Progenitor cell of endocrine pancreas (in vitro differentiated cells): ENCODE results near the gene RNF208. TPM values are rescaled to one million over a fixed set of nuclear protein-coding genes. Genes with fewer than 3 reads are reported as not detected.

Source experiments
- DNase-seq: peaks from one replicate; pipeline ENCODE4 v3.0.0; 2021; ENCODE audit warnings: low spot score; ENCODE audit not compliant: unreplicated experiment
- H3K27ac Mint-ChIP-seq: 2 replicates; pipeline ENCODE4 v1.8.0; 2021; ENCODE audit warnings: mild to moderate bottlenecking, moderate library complexity, mixed read lengths
- H3K27me3 Mint-ChIP-seq: 2 replicates; pipeline ENCODE4 v1.8.0; 2021; ENCODE audit warnings: mixed read lengths
- H3K36me3 Mint-ChIP-seq: 2 replicates; pipeline ENCODE4 v1.8.0; 2022; ENCODE audit warnings: mixed read lengths; ENCODE audit not compliant: insufficient read depth
- H3K4me1 Mint-ChIP-seq: 2 replicates; pipeline ENCODE4 v1.8.0; 2021; ENCODE audit warnings: low read depth, mixed read lengths
- H3K4me3 Mint-ChIP-seq: 2 replicates; pipeline ENCODE4 v1.8.0; 2021; ENCODE audit warnings: low read depth, mild to moderate bottlenecking, moderate library complexity, mixed read lengths
- H3K9me3 Mint-ChIP-seq: 2 replicates; pipeline ENCODE4 v1.8.0; 2021; ENCODE audit warnings: low read depth, mixed read lengths
- CTCF ChIP-seq: fragments of 200-600 bp; sonication (generic); IDR thresholded peaks from one replicate; pipeline ENCODE4 v1.5.0; 2021; ENCODE audit warnings: antibody characterized with exemption, mild to moderate bottlenecking; ENCODE audit not compliant: unreplicated experiment
- total RNA-seq: library from RNA; stranded (reverse); gene quantifications from 2 replicates; pipeline ENCODE4 v1.2.1, GENCODE V29; 2021

The RNF208 gene
- total RNA-seq, 1 donor from 2014 or later = 25.7 TPM

GRCh38 chr9:137217276-137218211, 4.5 kb downstream of the RNF208 start:
- no peak for TF ChIP-seq CTCF
- Mint-ChIP-seq H3K27ac (no peak overlapping the region), H3K9me3 (no peaks in the 10 kb centered on the region), H3K36me3 (peaks cover 3% of the 10 kb centered on the region), H3K27me3 (no peaks in the 10 kb centered on the region), H3K4me3 (no peak overlapping the region), H3K4me1 (peaks cover 10% of the 10 kb centered on the region)
- DNase-seq = no peak

- H3K27ac Mint-ChIP-seq = no peak overlapping the region
- TF ChIP-seq CTCF = no peak
- DNase-seq = no peak
- H3K9me3 Mint-ChIP-seq = no peaks in the 10 kb centered on the region
- H3K4me1 Mint-ChIP-seq = peaks cover 10% of the 10 kb centered on the region
- H3K36me3 Mint-ChIP-seq = peaks cover 3% of the 10 kb centered on the region
- H3K4me3 Mint-ChIP-seq = no peak overlapping the region
- H3K27me3 Mint-ChIP-seq = no peaks in the 10 kb centered on the region
Observed at GRCh38 chr9:137216188-137216965, 5.7 kb downstream of the RNF208 start.

- Mint-ChIP-seq H3K4me1 (peaks cover 10% of the 10 kb centered on the region), H3K9me3 (no peaks in the 10 kb centered on the region), H3K36me3 (peaks cover 4% of the 10 kb centered on the region), H3K27ac (no peak overlapping the region), H3K4me3 (no peak overlapping the region), H3K27me3 (no peaks in the 10 kb centered on the region)
- no peak for TF ChIP-seq CTCF
- no peak for DNase-seq
Observed at GRCh38 chr9:137215196-137215986, 6.6 kb downstream of the RNF208 start.

- Mint-ChIP-seq H3K36me3 (peaks cover 4% of the 10 kb centered on the region), H3K27me3 (no peaks in the 10 kb centered on the region), H3K4me3 (no peak overlapping the region), H3K9me3 (no peaks in the 10 kb centered on the region), H3K27ac (no peak overlapping the region), H3K4me1 (peaks cover 10% of the 10 kb centered on the region)
- no peak for DNase-seq
- no peak for TF ChIP-seq CTCF
Observed at GRCh38 chr9:137214620-137215019, 7.4 kb downstream of the RNF208 start.
